Osteoblast (primary cell): Measurements from ENCODE around the gene TESMIN. TPM values are rescaled to one million over a fixed set of nuclear protein-coding genes. Genes with fewer than 3 reads are reported as not detected.

Experiments
- DNase-seq: peaks from one replicate; pipeline ENCODE4 v3.0.0; 2011; ENCODE audit warnings: low spot score, mixed read lengths; ENCODE audit not compliant: insufficient read length; ENCODE audit errors: missing footprints
- H2AFZ ChIP-seq: 2 replicates; pipeline ENCODE4 v1.6.0; 2011; ENCODE audit warnings: mild to moderate bottlenecking, low read length
- H3K27ac ChIP-seq: 2 replicates; pipeline ENCODE4 v1.5.1; 2011; ENCODE audit warnings: mild to moderate bottlenecking, low read depth, low read length, moderate library complexity
- H3K27me3 ChIP-seq: 2 replicates; pipeline ENCODE4 v1.6.0; 2012; ENCODE audit warnings: mild to moderate bottlenecking, control low read depth, inconsistent platforms, low read length, moderate library complexity; ENCODE audit not compliant: insufficient read depth
- H3K36me3 ChIP-seq: 2 replicates; pipeline ENCODE4 v1.5.1; 2011; ENCODE audit warnings: mild to moderate bottlenecking, low read length, control low read depth, moderate library complexity; ENCODE audit not compliant: insufficient read depth
- H3K4me1 ChIP-seq: 2 replicates; pipeline ENCODE4 v1.5.1; 2011; ENCODE audit warnings: mild to moderate bottlenecking, low read length, control low read depth, moderate library complexity; ENCODE audit not compliant: insufficient read depth
- H3K4me2 ChIP-seq: 2 replicates; pipeline ENCODE4 v1.6.0; 2011; ENCODE audit warnings: mild to moderate bottlenecking, low read length; ENCODE audit not compliant: insufficient read depth
- H3K4me3 ChIP-seq: fragments of 200-600 bp; sonication (generic); 3 replicates; pipeline ENCODE4 v1.5.1; 2012; ENCODE audit warnings: mild to moderate bottlenecking, low read length, inconsistent platforms; ENCODE audit not compliant: insufficient read depth
- H3K79me2 ChIP-seq: 2 replicates; pipeline ENCODE4 v1.6.0; 2012; ENCODE audit warnings: mild to moderate bottlenecking, low read length, control low read depth, inconsistent platforms; ENCODE audit not compliant: insufficient read depth
- H3K9me3 ChIP-seq: 2 replicates; pipeline ENCODE4 v1.5.1; 2011; ENCODE audit warnings: low read depth, low read length, control low read depth
- H4K20me1 ChIP-seq: 2 replicates; pipeline ENCODE4 v1.6.0; 2012; ENCODE audit warnings: mild to moderate bottlenecking, low read length, control low read depth; ENCODE audit not compliant: insufficient read depth
- total RNA-seq: library from RNA; depleted of rRNA; stranded (reverse); fragments of >200 nt; gene quantifications from 2 replicates; pipeline ENCODE4 v1.2.3, GENCODE V29; 2012
- TF ChIP-seq, protein P1 (sequence below): IDR thresholded peaks from 2 replicates; pipeline ENCODE4 v1.5.1; 2011; ENCODE audit warnings: mild to moderate bottlenecking, low read depth, low read length, moderate library complexity; ENCODE audit errors: extremely low read depth

TESMIN gene
- total RNA-seq, 1 donor = not detected

DNA sequence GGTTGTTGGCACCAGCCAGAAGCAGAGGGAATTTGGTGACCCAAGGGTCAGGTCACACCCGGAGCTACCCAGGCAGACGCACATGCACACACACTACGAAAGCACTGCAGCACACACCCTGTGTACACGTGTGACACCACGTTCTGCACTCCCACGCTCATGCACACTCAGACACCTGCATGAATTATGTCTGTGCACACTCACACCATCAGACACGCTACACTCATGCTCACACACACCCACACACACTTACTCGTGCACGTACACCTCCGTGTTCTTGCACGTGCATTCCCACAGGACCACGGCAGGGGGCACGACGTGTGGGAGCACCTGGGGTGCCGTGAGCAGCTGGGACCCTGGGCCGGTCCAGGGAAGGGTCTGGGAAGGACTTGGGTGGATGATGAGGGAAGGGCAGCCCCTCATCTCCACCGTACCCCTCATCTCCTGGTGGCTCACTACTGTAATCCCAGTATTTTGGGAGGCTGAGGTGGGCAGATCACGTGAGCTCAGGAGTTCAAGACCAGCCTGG lies 87.8 kb downstream of the TESMIN start:
- no peak overlapping the region for H3K4me3 ChIP-seq
- H3K27ac ChIP-seq = no peak overlapping the region
- H4K20me1 ChIP-seq = peaks cover 7% of the 10 kb centered on the region
- no peaks in the 10 kb centered on the region for H3K79me2 ChIP-seq
- DNase-seq = no peak
- H3K4me1 ChIP-seq = peaks cover 12% of the 10 kb centered on the region
- no peak overlapping the region for H2AFZ ChIP-seq
- H3K4me2 ChIP-seq = no peak overlapping the region
- TF ChIP-seq, protein P1, sequence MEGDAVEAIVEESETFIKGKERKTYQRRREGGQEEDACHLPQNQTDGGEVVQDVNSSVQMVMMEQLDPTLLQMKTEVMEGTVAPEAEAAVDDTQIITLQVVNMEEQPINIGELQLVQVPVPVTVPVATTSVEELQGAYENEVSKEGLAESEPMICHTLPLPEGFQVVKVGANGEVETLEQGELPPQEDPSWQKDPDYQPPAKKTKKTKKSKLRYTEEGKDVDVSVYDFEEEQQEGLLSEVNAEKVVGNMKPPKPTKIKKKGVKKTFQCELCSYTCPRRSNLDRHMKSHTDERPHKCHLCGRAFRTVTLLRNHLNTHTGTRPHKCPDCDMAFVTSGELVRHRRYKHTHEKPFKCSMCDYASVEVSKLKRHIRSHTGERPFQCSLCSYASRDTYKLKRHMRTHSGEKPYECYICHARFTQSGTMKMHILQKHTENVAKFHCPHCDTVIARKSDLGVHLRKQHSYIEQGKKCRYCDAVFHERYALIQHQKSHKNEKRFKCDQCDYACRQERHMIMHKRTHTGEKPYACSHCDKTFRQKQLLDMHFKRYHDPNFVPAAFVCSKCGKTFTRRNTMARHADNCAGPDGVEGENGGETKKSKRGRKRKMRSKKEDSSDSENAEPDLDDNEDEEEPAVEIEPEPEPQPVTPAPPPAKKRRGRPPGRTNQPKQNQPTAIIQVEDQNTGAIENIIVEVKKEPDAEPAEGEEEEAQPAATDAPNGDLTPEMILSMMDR = no peak
- H3K36me3 ChIP-seq = no peaks in the 10 kb centered on the region
- H3K27me3 ChIP-seq = peaks cover 51% of the 10 kb centered on the region
- no peaks in the 10 kb centered on the region for H3K9me3 ChIP-seq

DNA sequence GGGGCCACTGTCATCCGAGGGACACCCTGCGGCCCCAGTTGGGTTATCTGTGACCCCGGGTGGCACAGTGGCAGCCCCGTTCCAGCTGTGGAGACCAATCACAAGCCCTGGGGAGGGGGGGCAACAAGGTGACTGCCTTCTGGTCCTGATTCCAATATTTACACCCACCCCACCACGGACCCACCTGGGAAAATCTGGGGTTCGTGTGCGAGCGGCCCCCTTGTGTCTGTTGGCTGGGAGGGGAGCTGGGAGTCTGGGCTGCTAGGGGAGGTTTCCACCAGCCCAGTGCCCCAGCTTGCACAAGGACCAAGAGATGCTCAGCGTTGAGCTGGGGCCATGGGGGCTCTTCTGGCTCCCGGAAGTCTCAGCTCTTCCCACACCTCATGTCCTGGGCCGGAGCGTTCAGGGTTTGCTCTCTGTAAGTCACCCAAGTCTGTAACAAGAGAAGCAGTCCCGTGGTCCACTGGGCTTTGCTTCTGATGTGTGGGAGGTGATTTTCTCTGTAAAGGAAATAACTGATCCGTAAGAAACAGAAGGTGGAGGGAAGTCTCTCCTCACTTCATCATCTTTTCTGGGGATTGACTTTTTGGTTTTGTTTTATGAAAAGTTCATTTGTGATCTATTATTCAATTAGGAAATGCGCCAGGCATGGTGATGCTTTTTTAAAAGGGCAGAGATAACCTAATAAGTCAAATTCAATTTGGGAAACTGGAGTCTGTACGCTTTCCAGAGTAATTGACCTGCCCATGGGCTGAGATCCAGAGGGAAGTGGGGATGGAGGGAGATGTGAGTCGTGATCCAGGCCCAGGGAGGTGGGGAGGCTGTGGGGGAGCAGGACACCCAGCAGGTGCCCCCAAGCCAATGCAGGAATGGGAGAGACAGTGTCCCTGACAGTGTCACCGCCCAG lies 89.4 kb downstream of the TESMIN start:
- Histone ChIP-seq H2AFZ (no peak overlapping the region), H3K27ac (no peak overlapping the region), H3K4me2 (no peak overlapping the region), H3K27me3 (peaks cover 64% of the 10 kb centered on the region), H4K20me1 (peaks cover 7% of the 10 kb centered on the region), H3K4me1 (peaks cover 13% of the 10 kb centered on the region), H3K79me2 (no peaks in the 10 kb centered on the region), H3K36me3 (no peaks in the 10 kb centered on the region), H3K4me3 (no peak overlapping the region), H3K9me3 (no peaks in the 10 kb centered on the region)
- peak; percentile 67 for DNase-seq
- TF ChIP-seq, protein P1 = no peak

DNA sequence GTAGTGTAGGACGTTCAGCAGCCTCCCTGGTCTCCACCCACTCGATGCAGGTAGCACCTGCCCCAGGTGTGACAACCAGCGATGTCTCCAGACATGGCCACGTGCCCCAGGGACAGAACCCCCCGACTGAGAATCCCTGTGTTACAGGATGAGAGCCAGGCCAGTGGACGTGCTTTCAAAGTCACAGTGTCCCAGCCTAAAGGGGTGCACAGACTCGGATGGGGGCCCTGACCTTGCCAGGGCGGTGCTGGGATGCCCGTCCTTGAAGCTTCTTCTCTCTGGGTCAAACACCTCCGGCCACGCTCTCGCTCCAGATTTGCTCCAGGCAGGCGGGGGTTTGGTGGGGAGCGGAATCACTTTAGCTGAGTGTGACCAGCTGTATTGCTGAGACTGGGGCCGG lies 90.3 kb downstream of the TESMIN start:
- Histone ChIP-seq H3K79me2 (no peaks in the 10 kb centered on the region), H2AFZ (no peak overlapping the region), H3K27me3 (peaks cover 69% of the 10 kb centered on the region), H3K4me3 (no peak overlapping the region), H4K20me1 (peaks cover 7% of the 10 kb centered on the region), H3K4me1 (peaks cover 13% of the 10 kb centered on the region), H3K36me3 (no peaks in the 10 kb centered on the region), H3K9me3 (no peaks in the 10 kb centered on the region), H3K27ac (no peak overlapping the region), H3K4me2 (no peak overlapping the region)
- peak; percentile 48 for DNase-seq
- TF ChIP-seq, protein P1 = no peak
